RPMI7951 (cell line): ENCODE results near the gene TIMM10. TPM values are rescaled to one million over a fixed set of nuclear protein-coding genes. Genes with fewer than 3 reads are reported as not detected.

Experiments
- DNase-seq: peaks from one replicate; pipeline ENCODE4 v3.0.0-alpha.2; 2012; ENCODE audit warnings: low read depth
- total RNA-seq: library from RNA; depleted of rRNA; stranded (reverse); fragments of >200 nt; shearing (Covaris generic); gene quantifications from 2 replicates; pipeline ENCODE4 v1.2.3, GENCODE V29; 2014

The TIMM10 gene
- total RNA-seq, 1 experiment from 2014 or later = 89.8 TPM

DNA sequence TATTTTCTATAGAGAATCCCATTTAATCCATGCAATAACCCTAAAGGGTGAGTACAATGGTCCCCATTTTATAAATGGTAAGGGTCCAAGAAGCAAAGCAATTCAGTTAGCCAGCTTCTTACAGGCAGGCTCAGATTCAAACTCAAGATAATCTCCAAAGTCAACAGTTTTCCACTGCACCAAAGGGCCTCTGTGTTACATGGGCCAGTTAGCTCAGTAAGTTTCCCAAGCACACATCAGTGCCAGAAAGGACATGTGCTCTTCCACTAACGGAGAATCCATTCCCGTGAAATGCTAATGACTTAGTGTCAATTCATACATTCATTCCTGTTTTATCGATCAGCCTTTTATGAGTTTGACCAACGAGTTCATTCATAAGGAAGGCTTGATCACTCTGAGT lies 26.0 kb downstream of the TIMM10 start:
- no peak for DNase-seq

DNA sequence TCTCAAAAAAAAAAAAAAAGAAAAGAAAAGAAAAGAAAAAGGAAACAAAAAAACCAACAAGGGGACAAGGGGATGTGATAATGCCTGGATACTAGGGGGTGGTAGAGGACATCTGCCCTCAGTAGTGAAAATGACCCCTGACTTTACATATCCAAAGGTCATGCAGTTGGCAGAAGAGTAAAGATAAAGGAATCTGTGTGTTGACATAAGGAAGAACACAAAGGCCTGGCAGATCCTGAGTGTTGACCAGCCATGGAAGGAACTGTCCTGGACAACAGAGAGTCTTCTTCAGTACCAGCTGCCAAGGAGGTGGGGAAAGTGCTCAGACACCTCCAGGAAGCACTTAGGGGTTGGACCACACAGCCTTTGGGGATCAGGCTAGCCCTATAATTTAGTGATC lies 27.7 kb downstream of the TIMM10 start:
- DNase-seq = no peak

DNA sequence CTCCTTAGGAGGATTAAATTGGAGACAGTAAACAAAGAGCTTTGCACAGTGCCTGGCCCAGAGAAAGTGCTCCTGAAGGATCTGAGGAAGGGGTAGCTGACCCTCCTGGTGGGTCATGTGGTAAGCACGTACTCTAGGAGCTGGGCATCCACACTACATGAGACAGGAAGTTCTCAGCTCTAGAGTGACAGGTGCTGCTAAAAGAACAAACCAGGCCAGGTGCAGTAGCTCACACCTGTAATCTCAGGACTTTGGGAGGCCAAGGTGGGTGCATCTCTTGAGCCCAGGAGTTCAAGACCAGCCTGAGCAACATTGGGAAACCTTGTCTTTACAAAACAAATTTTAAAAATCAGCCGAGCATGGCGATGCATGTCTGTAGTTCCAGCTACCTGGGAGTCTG lies 28.2 kb downstream of the TIMM10 start:
- DNase-seq = no peak

- DNase-seq = peak; percentile 32
Measured at GRCh38 chr11:57501953-57502352, 28.6 kb downstream of the TIMM10 start.

DNA sequence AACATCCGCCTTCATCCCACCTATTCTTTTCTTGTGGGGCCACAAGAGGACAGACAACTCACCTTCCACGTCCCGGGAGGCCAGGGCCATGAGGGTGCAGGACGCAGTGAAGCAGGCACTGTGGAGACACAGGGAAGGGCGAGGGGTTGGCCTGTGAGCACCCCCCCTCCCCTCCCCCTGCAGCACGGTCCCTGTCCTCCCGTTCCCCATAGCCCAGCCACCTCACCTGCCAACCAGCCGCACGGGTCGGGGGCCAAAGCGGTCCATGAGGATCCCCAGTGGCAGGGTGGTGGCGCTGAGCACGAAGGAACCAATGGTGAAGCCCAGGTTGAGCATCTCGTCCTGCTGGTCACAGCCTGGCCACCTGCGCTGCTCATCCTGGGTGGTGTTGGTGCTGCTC lies 29.6 kb downstream of the TIMM10 start:
- DNase-seq = no peak

DNA sequence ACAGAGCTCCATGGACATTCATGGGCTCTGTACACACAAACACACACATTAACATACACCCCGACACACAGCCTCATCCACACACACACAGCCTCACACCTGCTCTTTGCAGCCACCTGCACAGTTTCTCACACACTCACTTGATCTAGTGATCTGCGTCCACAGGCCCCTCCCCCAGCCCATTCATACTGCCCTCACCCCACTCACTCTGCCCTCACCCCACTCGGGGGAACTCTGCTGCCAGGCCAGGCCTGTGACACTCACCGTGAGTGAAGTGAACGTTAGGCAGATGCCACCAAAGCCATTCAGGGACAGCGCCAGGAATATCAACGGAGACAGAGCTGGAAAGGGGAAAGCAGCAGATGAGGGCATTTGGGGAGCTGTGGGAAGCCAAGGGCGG lies 30.0 kb downstream of the TIMM10 start:
- no peak for DNase-seq

GRCh38 chr11:57499983-57500461 lies 30.5 kb downstream of the TIMM10 start:
- no peak for DNase-seq

DNA sequence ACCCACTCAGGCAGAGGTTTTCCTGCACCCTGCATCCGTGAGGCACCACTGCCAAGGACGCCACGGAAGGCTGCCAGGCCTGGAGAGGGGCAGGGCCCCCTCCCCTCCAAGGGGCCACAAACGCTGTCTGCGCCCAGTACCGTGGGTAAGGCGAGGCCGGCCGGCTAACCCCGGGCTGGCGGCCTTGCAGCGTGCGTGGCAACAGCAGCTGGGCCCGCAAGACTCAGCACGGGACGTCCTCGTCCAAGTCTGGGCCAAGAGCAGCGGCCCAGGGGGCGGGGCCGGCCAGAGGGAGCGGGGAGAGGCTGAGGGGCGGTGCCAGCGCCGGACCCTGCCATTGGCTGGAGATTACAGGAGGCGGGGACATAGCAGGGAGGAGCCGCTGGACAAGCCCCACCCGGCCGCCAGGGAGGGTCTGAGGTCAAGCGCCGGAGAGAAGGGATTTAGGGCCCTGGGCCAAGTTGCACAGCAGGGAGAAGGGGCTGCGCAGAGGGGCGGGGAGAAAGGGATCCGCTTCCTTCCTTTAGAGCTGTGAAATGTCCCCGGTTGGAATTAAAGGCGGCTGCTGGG lies 31.1 kb downstream of the TIMM10 start:
- peak; percentile 87 for DNase-seq

GRCh38 chr11:57498540-57498939 lies 32.0 kb downstream of the TIMM10 start:
- DNase-seq = no peak

GRCh38 chr11:57497303-57498247 lies 33.0 kb downstream of the TIMM10 start:
- no peak for DNase-seq

DNA sequence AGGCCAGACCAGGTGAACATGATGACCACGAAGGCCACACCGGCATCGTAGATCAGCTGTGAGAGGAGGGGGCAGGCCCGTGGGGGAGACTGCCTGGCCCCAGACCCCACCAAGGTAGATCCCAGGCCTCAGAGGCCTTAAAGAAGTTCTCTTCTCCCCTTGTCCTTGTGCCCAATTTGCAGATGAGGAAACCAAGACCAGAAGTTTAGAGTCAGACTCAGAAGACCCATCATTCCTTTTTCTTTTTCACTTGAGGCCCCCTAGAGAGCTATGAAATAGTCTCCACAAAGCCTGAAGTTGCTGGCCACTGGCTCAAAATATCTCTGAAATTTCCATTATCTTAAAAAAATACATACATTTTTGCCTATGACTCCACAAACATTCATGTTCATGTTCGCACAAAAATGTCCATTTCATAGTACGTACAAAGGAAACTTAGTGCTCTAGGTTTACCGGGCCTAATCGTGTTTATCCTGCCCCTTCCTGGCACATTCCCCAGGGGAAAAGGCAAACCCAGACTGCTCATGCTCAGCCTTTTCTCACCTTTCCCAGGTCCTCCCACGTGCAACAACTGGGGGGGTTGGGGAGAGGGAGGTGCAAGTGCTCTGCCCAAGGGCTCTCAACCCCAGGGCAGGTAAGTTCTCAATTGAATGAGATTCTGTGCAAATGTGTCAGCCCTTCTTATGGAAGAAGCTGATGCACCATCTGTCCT lies 34.3 kb downstream of the TIMM10 start:
- no peak for DNase-seq

GRCh38 chr11:57493507-57494503 lies 36.7 kb downstream of the TIMM10 start:
- DNase-seq = peak; percentile 18

DNA sequence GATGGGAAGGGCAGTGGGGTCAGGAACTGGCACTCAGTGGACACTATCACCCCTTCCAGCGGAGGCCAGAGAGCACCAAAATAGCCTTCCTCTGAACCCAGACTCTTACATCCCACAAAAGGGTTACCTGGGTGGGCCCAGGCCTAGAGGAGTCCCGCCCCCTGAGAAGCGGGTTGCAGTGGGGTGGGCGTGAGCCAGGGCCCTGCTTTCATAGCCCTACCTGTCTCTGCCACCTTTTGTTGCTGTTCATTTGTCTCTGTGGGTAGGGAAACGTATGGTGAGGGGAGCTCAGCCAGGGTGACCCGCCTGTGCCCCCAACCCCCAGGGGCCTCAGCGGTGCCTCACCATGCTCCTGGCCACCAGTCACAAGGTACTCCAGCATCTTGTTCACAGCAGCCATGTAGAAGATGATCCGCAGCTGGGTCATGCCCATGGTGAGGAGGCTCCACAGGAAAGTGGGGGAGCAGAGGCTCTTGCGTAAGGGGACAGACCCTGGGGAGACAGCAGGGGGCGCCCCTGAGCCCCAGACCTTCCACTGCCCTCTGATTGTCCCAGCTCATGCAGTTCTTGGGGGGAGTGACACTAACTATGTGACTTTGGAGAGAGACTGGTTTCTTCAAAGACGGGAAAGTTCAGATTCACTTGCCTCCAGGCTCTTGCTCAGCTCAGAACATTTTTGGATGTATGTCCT lies 39.0 kb downstream of the TIMM10 start:
- peak; percentile 15 for DNase-seq

- DNase-seq = no peak
Measured at GRCh38 chr11:57490456-57491248, 39.9 kb downstream of the TIMM10 start.

GRCh38 chr11:57487920-57488659 lies 42.5 kb downstream of the TIMM10 start:
- DNase-seq = no peak

DNA sequence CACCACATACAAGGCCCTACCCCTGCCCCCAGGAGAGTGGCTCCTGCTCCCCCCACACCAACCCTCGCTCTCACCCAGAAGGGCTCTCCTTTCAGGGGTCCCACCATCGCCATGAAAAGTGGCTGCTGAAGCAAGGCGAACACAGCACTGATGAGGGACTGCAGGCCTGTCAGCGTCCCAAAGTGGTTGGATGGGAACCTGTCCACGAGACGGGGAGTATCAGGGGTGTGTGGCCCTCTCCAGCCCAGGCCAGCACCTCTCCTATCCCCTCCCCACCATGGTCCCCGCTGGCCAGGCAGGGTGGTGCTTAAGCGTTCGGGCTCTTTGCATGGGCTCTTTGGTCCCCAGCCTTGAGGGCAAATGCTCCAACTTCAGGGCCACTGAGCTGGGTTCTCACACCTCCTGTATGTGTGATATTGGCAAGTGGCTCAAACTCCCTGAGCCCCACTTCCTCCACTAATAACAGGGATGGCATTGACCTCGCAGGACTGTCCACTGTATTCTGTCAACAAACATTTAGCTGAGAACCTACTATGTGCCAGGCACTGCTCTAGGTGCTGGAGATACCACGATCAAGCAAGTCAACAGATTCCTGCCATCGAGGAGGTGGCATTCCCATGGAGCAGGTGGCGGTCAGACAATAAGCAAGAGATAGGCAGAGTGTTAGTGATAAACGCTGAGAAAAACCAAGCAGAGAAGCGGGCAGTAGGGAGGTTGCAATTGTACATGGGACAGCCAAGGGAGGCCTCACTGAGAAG lies 43.4 kb downstream of the TIMM10 start:
- no peak for DNase-seq

DNA sequence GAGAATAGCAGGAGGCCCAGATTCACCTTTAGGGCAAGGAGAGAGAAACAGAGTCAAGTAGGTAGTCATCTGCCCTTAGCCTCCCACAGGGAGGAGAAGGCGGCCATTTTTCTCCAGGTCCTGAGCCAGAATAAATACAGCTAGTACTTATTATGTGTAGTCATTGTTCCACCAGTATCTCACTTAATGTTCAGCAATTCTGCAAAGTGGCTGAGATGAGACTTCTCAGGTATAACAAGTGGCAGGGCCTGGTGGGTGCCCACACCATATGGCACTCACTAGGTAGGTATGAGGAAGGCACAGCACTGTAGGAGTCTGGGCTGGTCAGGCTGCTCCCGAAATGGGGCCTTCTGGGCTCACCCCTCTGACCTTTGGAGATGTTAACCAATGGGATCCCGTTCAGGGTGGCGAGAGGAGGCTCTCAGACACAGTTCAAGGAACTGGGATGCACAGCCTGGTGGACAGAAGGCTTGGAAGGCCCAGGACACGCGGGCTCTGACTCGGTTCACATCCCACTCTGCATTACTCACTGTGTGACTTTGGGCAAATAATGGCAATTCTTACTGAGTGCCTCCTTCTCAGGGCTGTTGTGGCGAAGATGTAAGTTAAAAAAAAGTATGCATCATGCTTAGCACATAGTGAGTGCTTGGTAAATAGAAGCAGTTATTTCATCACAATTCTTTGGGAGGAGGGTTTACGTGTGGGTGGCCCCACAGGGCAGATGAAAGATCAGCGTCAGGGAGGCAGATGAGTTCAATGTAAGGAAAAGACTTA lies 45.1 kb downstream of the TIMM10 start:
- DNase-seq = no peak
